GM21529 (cell line): Measurements from ENCODE around the gene CCNY.

Experiments used
- ATAC-seq: cut with Tn5 transposase; IDR thresholded peaks from one replicate; pipeline ENCODE4 v1.9.1; 2021; ENCODE audit not compliant: unreplicated experiment

Gene CCNY

DNA sequence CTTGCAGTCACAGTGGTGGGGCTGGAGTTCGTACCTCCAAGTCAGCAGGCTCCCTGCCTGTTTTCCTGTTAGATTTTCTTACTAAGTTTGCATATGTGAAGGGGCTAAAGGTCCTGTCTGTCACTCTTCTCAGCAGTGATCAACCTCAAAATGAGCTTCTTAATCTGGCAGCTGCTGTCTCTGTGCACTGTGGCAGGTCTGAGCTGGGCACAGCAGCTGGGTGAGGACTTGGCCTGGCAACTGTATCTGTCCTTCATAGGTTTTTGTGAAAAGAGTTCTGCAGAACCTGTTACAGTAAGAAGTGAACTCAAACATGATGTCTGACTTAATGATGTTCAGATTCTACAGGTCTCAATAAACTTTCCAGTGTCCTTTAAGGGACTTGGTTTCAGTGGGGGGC lies 237.5 kb downstream of the CCNY start:
- ATAC-seq: no peak

DNA sequence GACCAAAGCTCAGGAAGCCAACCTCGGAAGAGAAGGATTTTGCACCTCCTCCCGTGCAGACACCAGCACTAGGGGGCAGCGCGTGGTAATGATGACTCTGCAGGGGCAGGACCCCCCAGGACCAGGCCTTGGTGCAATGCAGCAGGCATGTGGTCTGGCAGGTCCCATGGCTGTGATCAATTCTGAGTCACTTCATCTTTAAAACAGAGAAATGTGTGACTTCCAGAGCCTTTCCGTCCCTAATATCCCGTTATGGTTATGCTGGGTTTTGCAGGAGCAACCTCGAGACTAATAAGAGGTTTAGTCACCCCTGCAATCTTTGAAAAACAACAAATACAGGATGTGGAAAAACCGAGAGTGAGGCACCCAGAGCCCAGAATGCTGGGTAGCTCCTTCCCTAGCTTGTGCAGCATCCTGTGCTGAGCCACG lies 238.6 kb downstream of the CCNY start:
- no peak for ATAC-seq

DNA sequence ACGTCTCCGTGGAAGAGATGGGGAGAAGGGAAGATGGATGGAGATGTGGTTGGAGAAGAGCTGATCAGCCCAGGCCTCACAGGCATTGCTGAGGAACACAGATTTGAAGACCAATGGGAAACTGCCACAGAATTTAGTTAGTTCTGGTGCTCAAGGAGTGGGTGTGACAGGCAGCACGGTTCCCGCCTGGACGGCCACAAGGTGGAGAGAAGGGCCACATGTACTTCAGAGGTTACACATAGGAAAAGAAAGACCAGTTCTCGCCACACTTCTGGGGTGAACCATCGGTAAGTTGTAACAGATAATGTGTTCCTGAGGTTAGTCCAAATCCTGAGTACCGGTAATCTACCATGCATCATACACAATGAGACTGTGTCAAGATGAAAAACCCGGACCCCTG lies 239.3 kb downstream of the CCNY start:
- no peak for ATAC-seq

DNA sequence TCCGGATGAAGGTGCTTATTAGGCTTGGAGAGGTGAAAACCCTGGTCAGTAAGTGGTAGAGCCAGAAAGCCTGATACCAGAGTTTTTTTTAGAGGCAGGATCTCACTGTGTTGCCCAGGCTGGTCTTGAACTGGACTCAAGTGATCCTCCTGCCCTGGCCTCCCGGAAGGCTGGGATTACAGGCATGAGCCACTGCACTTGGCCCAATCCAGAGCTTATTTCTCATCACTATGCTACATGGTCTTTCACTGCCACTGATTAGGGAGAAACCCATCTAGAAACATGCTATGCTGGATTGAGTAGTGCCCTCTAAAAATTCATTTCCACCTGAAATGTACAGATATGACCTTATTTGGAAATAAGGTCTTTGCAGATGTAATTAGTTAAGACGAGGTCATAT lies 240.4 kb downstream of the CCNY start:
- ATAC-seq: no peak

DNA sequence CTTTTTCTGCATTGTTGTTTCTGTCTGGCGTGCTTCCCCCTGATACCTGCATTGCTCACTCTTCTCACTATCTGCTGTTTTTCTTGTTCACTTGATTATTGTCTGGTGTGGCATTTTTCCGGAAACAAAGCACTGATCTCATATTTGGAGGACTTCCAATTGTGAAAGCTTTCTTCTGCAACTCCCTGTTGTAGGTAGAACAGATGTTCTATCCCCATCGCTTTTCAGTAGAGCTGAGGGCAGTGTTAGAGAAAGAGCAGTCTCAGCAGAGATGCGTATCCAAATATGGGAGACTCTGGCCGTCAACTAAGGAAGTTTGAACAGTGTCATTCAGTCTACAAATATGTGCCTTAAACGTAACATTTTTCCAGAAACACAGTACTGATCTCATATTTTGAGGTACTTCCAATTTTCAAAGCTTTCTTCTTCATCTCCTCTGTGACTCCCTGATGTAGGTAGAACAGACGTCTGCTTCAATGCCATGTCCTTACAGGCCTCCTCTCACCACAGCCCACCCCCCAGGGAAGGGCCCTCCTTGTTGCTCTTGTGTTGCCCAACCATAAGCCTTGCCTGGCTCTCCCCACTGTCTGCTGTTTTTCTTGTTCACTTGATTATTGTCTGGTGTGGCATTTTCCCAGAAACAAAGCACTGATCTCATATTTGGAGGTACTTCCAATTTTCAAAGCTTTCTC lies 241.8 kb downstream of the CCNY start:
- no peak for ATAC-seq

DNA sequence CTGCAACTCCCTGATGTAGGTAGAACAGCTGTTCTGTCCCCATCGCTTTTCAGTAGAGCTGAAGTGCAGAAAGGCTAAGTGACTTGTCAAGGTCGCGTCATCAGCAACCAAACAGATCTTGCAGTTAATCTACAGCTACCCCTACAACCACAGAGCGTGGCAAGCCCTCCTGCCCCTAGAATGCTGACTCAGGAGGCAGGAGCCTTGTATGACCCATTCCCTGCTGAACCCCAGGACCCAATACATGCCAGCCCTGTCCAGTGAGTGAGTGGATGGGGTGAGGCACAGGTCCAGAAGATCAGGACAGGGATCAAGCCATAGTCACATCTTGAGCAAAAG lies 242.3 kb downstream of the CCNY start:
- ATAC-seq: no peak

DNA sequence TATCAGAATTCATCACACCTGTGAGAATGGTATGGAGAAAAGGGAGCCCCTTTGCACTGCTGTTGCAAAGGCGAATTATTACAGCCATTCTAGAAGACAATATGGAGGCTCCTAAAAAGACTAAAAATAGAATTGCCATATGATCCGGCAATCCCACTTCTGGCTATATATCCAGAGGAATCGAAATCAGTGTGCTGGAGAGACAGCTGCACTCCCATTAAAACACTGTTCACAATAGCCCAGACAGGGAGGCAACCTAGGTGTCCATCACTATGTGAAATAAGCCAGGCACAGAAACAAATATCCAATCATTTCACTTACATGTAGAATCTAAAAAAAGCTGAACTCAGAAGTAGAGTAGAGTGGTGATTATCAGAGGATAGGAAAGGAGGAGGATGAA lies 242.8 kb downstream of the CCNY start:
- ATAC-seq: no peak

DNA sequence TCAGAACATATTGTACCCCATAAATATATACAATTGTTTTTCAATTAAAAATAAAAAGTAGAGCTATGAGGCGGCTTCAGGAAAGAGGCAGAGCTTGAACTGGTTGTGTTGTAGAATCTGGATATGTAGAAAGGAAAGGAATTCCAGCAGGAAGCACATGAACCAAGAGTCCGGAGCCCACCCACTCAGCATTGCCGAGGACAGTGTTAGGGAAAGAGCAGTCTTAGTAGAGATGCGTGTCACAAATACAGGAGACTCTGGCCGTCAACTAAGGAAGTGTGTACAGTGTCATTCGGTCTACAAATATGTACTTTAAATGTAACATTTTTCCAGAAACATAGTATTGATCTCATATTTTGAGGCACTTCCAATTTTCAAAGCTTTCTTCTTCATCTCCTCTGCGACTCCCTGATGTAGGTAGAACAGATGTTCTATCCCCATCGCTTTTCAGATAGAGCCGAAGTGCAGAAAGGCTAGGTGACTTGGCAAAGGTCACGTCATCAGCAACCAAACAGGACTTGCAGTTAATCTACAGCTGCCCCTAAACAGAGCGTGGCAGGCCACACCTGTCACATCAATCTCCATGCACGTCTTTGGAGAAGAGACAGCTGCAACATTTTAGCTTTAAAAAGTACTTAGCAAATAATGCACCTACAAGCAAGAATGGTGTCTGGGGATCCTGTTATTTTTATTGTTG lies 243.6 kb downstream of the CCNY start:
- no peak for ATAC-seq

DNA sequence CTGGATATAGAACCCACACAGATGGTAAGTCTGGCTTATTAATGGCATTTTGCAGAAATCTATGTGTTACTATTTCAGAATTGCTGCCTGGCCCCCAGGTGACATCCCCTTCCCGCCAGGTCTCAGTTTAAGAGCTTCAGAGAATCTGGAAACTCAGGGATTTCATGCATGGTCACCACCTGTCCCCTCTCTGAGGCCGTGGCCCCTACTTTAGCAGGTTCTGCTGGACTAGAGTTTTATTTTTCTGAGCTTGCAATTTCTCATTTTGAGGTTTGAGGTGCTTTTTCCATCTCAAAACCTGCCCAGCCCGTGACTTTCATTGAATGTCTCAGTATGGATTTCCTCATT lies 244.1 kb downstream of the CCNY start:
- ATAC-seq: no peak

DNA sequence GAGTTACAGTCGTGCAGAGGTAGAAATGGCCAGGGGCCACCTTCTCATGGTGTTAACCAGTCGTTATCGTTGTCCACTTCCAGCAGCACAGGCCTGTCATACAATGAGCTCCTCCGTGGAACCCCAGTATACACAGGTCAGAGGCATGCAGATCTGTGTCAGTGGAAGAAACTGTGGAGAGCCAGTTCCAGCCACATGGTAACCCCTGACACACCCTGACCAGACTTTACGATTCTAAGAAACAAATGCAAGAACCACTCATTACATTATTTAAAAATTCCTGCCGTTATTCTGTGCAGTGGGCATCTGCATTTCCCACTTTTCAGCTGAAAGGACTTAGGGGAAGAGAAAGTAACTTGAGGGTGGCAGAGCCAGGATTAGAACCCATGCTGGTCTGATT lies 245.3 kb downstream of the CCNY start:
- ATAC-seq: no peak

DNA sequence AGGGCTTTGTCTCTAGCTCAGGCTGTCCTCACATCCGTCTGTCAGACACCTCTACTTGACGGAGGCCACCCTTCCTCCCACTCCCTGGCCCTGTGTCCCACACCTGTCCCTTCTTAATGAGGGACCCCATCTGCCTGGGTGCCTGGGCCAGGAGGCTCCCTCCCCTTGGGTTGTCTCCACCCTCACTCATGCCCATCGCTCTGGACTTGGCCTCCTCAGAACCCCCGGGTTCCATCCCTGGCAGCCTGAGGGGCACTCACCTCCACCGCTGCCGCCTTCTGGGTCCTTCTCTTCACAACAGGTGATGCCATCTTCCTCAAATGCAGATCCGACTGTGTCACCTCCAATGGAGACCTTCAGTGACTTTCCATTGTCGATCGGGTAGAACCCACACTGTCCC lies 248.6 kb downstream of the CCNY start:
- ATAC-seq: no peak

DNA sequence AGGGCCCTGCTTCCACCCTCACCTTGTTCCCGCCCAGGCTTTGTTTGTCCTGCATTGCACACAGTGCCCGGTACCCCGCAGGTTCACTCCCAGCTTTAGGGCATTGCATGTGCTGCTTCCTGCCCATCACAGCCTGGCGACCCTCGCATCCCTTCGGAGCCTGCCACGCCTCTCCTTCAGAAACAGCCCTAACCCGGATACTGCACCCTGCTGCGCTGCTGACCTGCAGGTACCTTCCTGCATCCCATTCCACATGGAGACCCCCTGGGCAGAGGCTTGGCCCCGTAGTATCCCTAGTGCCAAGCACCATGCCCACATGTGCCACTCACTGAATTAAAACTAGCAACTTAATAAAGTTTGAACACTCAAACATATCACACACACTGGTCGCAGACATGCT lies 249.0 kb downstream of the CCNY start:
- no peak for ATAC-seq

DNA sequence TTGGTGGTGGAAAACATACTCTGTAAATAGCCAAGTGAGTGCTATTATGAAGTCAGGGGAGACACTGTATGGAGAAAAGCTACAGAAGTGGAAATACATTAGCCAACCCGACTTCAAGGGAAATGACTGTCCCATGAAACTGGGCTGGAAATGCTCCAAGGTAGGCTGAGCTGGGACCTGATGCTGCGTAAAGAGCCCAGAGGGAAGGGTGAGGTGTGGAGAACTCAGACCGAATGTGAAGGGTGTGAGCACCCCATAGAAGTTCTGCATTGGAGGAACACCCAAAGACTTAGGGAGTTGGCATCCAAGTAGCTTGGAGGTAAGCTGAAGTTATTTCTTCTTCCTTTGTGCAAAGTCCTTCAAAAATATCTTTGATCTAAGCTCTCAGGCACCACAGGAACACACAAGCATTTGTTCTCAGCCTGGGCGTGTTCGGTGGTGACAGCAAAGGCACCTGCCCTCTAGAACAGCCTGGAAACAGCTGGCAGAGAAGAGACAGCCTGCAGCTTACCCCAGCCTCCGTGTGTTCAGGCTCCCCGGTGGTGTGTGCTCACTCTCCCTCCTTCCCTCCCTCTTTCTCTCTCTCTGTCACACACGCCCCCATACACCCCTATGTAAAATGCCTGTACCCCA lies 249.7 kb downstream of the CCNY start:
- ATAC-seq: no peak

DNA sequence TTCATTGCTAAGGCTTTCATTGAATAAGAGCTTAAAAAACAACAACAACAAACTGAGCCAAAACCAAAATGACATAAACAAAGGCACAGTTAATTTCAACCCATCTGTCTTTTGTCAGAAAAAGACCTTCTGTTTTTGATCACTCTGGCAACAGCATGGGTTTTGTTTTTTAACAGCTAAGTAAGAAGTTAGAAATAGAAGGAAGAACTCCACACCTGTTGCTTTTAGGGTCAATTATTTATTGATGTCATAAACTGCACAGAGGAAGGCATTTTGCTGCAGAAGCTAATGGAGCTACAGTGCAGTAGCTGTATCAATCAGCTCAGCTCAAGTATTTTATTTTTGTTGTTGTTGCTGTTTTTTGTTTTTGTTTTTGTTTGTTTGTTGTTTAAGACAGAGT lies 252.5 kb downstream of the CCNY start:
- ATAC-seq: no peak

DNA sequence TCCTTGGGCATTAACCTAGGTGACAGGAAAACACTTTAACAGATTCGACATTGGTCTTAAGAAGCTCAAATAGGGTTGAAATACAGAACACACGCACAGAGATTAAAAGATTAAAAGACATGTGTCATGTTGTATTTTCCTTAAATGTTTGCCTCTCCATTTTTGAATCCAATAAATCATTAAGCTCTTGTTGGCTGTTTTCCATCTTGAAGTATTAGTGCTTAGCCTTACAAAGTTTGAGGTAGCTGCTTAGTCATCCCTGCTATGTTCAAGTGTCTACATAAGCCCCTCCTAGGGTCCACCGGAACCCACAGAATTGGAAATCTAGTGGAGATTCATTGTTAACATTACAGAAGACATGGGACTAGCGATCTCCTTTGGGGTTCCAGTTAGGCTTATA lies 256.1 kb downstream of the CCNY start:
- no peak for ATAC-seq

DNA sequence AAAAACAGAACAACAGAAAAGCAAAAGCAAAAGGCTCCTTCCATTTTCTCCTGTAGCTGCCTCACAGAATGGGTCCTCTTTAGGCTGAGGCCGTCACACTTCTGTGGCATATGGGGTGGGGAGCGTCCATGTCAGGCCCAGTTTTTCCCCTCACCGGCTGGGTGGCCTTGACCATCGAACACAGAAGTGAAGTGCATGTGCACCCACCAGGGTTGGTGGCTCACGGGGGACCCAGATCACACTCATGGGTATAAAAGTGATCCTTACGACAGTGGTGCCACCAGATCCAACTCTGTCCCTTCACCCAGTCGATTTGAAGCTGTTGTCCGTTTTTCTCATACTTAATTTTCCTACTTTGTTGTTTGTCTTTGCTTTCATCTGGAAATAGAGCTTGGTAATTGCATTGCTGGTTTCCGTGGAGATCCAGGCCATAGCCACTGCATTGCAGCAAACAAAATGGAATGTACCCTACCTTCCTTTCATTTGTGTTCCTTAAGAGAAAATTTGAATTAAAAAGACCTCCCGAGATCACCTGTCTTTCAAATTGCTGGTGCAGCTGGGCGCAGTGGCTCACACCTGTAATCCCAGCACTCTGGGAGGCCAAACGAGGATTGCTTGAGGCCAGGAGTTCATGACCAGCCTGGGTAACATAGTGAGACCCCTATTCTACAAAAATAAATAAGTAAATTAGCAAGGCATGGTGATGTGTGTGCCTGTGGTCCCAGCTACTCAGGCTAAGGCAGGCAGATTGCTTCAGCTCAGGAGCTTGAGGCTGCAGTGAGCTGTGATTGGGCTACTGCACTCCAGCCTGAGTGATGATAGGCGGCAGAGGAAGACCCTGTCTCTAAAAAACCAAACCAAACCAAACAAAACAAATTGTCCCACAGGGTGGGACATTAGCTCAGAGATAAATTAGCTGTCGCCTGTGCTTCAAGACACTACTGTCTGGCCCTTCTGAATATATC lies 258.1 kb downstream of the CCNY start:
- ATAC-seq: no peak

DNA sequence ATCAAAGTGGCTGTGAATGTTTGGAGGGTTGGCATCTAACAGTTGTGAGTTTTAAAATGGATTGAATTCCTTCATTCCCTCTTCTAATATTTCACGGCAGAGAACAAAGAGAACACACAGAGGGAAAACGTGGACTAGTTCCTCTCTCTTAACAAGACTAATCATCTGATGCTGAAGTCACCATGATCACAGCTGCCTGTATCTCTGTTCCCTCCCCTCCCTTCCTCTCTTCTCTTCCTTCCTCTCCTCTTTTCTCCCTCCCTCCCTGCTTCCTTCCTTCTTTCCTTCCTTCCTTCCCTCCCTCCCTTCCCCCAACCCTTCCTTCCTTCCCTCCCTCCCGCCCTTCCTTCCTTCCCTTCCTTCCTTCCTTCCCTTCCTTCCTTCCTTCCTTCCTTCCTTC lies 258.8 kb downstream of the CCNY start:
- no peak for ATAC-seq

DNA sequence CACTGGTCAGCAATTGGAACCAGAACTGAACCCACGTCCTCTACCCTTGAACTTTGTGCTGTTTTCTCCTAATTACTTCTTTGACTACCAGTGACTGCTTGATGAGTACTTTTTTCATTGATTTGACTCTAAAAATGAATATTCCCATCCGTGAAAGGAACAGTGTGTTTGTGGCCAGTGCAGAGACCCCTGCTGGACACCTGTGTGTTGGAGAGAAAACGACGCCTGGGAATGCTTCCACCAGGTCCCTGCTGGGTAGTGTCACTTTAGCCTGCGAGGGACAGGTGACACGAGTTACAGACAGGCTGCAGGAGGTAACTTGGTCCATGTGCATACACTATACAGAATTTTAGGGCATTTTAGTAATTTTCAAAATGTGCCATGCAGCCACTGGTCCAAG lies 262.1 kb downstream of the CCNY start:
- no peak for ATAC-seq

DNA sequence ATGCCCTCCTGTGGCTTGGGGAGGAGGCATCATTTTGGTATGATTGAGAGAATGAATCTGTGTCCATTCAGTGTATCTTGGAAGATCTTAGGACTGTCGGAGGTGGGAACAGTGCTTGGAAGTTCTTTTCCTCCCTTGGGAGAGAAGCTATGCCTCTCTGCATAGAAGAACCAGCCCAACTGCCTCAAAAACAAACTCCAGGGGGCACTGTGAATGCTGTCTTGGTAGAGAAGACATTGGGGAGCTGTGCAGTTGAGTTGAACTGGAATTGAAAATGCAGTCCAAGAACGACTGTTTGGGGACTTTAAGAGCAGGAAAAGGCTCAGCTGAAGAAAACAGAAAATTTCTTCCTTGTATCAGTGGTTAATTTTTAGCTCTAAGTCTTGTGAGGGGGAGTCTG lies 263.9 kb downstream of the CCNY start:
- ATAC-seq: no peak

DNA sequence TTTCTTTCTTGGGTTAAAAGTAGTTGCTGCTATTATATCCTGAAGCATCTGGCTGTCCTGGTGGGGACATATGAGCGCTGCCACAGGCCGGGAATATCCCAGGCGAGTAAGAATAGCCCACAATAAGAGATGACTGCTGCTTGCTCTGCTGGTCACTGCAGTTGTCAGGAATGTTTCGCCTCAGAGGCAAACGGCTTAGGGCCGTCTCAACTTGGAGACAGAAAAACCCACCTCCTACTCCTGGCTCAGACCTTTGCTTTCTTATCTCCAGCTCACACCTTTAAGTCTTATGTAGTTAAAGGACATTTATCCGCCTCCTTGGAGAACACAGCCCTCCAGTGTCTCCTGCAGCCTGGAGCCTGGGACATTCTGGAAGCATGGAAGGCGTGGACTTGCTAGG lies 268.9 kb downstream of the CCNY start, which contains the start of gene GJD4:
GJD4 (plus strand) TSS at position 151 of the 400 bp plus-strand sequence; CDS start at position 378, 227 bp downstream.
- ATAC-seq: no peak

DNA sequence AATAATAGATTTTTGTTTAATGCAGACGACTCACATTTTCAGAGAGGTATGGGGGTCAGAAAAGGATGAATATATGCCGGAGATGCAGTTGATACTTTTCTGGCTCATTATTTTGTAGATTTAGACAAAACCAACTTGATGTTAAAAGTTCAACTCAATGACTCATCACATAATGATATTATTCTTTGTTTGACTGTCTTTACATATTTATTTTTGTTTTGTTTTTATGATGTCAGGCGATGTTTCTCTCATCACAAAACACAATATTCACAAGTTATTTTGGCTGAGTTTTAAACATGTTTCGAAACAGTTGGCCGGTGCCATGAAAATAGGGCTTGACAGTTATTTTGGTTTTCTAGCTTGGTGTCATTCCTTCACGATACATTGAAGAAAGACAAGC lies 270.1 kb downstream of the CCNY start:
- ATAC-seq: no peak
